ENCODE data around the gene INO80B. TPM values are rescaled to one million over a fixed set of nuclear protein-coding genes. Genes with fewer than 3 reads are reported as not detected.

The INO80B gene
- total and polyA plus RNA-seq, 9 of the 15 experiments (the other 6 are each of a cell fraction or from before 2014, with no cell fraction given): 0.41 to 22.6 (median 9.0) TPM

DNA sequence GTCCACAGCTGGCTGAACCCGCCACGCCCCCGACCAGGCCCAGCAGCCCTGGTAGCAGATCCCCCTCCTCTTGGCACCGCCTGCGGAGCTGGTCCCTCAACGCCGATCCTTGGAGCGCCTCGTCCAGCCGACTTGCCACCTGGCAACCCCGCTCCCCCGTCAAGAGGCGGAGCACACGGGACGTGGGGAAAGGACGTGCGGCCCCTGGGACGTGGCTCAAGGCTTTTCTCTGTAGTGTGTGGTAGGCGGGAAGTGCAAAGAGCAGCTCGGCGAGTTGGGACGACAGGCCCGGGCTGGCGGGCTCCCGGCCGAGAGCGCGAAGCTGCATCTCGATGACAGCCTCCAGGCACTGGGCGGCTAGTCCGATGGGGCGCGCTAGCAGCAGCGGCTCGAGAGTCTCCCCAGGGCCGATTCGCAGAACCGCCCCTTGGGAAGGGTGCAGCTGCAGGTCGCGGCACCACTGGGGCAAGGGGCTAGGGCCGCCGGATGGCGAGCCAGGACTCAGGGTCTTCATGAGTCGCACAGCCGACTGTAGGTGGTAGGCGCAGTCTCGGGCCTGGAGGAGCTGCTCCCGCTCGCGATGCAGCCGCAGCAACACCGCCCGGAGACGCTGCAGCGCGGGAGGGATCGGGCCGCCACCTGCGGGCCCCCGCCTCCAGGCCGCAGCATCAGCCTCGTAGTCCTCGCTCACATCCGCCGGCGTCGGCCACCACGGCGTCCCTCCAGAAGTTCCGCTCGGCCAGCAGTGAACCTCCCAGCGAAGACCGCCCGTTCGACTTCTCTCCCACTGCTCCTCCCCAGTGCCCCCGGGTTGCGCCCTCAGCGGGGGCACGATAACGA, 27.3 kb downstream of the INO80B start (continued):
- TF ChIP-seq, protein P1, sequence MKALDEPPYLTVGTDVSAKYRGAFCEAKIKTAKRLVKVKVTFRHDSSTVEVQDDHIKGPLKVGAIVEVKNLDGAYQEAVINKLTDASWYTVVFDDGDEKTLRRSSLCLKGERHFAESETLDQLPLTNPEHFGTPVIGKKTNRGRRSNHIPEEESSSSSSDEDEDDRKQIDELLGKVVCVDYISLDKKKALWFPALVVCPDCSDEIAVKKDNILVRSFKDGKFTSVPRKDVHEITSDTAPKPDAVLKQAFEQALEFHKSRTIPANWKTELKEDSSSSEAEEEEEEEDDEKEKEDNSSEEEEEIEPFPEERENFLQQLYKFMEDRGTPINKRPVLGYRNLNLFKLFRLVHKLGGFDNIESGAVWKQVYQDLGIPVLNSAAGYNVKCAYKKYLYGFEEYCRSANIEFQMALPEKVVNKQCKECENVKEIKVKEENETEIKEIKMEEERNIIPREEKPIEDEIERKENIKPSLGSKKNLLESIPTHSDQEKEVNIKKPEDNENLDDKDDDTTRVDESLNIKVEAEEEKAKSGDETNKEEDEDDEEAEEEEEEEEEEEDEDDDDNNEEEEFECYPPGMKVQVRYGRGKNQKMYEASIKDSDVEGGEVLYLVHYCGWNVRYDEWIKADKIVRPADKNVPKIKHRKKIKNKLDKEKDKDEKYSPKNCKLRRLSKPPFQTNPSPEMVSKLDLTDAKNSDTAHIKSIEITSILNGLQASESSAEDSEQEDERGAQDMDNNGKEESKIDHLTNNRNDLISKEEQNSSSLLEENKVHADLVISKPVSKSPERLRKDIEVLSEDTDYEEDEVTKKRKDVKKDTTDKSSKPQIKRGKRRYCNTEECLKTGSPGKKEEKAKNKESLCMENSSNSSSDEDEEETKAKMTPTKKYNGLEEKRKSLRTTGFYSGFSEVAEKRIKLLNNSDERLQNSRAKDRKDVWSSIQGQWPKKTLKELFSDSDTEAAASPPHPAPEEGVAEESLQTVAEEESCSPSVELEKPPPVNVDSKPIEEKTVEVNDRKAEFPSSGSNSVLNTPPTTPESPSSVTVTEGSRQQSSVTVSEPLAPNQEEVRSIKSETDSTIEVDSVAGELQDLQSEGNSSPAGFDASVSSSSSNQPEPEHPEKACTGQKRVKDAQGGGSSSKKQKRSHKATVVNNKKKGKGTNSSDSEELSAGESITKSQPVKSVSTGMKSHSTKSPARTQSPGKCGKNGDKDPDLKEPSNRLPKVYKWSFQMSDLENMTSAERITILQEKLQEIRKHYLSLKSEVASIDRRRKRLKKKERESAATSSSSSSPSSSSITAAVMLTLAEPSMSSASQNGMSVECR (CRISPR knock-in tag; IDR thresholded peaks at IDR 0.05): no peak
- TF ChIP-seq, protein P2, sequence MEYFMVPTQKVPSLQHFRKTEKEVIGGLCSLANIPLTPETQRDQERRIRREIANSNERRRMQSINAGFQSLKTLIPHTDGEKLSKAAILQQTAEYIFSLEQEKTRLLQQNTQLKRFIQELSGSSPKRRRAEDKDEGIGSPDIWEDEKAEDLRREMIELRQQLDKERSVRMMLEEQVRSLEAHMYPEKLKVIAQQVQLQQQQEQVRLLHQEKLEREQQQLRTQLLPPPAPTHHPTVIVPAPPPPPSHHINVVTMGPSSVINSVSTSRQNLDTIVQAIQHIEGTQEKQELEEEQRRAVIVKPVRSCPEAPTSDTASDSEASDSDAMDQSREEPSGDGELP (CRISPR knock-in tag; IDR thresholded peaks at IDR 0.05; ENCODE audit: borderline replicate concordance): peak; percentile 54; the same call in 1 of the 2 replicates
- no peak for TF ChIP-seq FOXA1 (IDR thresholded peaks at IDR 0.05; ENCODE audit: borderline replicate concordance)
- TF ChIP-seq LCOR (CRISPR knock-in tag; IDR thresholded peaks at IDR 0.05): no peak
- no peak for TF ChIP-seq ZC3H11A (IDR thresholded peaks at IDR 0.05; ENCODE audit: low read depth, low read length)
- TF ChIP-seq STAT5A (IDR thresholded peaks at IDR 0.05; ENCODE audit: borderline replicate concordance, low read length): no peak
- TF ChIP-seq MYBL2 (IDR thresholded peaks at IDR 0.05; ENCODE audit: low read depth): no peak
- no peak for TF ChIP-seq MYBL2 (CRISPR knock-in tag; IDR thresholded peaks at IDR 0.05; ENCODE audit: borderline replicate concordance)
- TF ChIP-seq, protein P3, sequence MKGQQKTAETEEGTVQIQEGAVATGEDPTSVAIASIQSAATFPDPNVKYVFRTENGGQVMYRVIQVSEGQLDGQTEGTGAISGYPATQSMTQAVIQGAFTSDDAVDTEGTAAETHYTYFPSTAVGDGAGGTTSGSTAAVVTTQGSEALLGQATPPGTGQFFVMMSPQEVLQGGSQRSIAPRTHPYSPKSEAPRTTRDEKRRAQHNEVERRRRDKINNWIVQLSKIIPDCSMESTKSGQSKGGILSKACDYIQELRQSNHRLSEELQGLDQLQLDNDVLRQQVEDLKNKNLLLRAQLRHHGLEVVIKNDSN (CRISPR knock-in tag; IDR thresholded peaks at IDR 0.05): no peak
- no peak for TF ChIP-seq HDAC8 (tag; IDR thresholded peaks at IDR 0.05)
- TF ChIP-seq ZNF699 (CRISPR knock-in tag; IDR thresholded peaks at IDR 0.05; ENCODE audit: insufficient replicate concordance): no peak
- no peak for TF ChIP-seq KLF10 (CRISPR knock-in tag; IDR thresholded peaks at IDR 0.05)
- TF ChIP-seq MTF1 (CRISPR knock-in tag; IDR thresholded peaks at IDR 0.05; ENCODE audit: borderline replicate concordance): no peak
- no peak for TF ChIP-seq ZNF311 (CRISPR knock-in tag; IDR thresholded peaks at IDR 0.05)
- TF ChIP-seq CBFB (CRISPR knock-in tag; IDR thresholded peaks at IDR 0.05): no peak

All from K562 (cell line).